HCT116 (cell line): ENCODE data around the gene C11orf91.

Source experiments
- EGR1 ChIP-seq: IDR thresholded peaks from 2 replicates; pipeline ENCODE4 v1.6.1; 2012; ENCODE audit warnings: low read depth
- EZH2phosphoT487 ChIP-seq: fragments of 200-600 bp; IDR thresholded peaks from 2 replicates; pipeline ENCODE4 v1.6.1; 2018; ENCODE audit warnings: antibody characterized with exemption, borderline replicate concordance
- POLR2A ChIP-seq: IDR thresholded peaks from 2 replicates; pipeline ENCODE4 v1.7.0; 2011; ENCODE audit warnings: borderline replicate concordance; ENCODE audit not compliant: insufficient read depth, insufficient read length; ENCODE audit errors: extremely low read depth
- POLR2AphosphoS5 ChIP-seq: IDR thresholded peaks from 2 replicates; pipeline ENCODE4 v1.6.1; 2011; ENCODE audit warnings: mild to moderate bottlenecking, low read depth, low read length, moderate library complexity
- RAD21 ChIP-seq: IDR thresholded peaks from 2 replicates; pipeline ENCODE4 v1.6.1; 2012; ENCODE audit warnings: low read depth, mild to moderate bottlenecking
- SP1 ChIP-seq: IDR thresholded peaks from 2 replicates; pipeline ENCODE4 v1.6.1; 2012; ENCODE audit warnings: low read depth
- YY1 ChIP-seq: IDR thresholded peaks from 2 replicates; pipeline ENCODE4 v1.6.1; 2011; ENCODE audit warnings: low read length, low read depth, moderate library complexity, mild to moderate bottlenecking; ENCODE audit not compliant: insufficient replicate concordance; ENCODE audit errors: extremely low read depth
- ZFX ChIP-seq: fragments of 450-650 bp; IDR thresholded peaks from 2 replicates; pipeline ENCODE4 v1.6.1; 2017
- TF ChIP-seq, protein P1 (sequence below), 3 experiments: fragments of 200-600 bp in 1 of 3; sonication (generic) in 1 of 3; IDR thresholded peaks in 2 of 3; conservative IDR thresholded peaks in 1 of 3; 2 replicates each; pipeline ENCODE4 v1.5.1; 2012 to 2017; ENCODE audit warnings: low read depth in 2 of 3, low read length in 2 of 3, antibody characterized with exemption in 1 of 3, borderline replicate concordance in 1 of 3, control low read depth in 1 of 3, mild to moderate bottlenecking in 1 of 3, mixed read lengths in 1 of 3, mixed run types in 1 of 3, moderate library complexity in 1 of 3; ENCODE audit not compliant: insufficient read depth in 1 of 3
- TF ChIP-seq, protein P2 (sequence below): IDR thresholded peaks from 2 replicates; pipeline ENCODE4 v1.6.1; 2012; ENCODE audit warnings: low read depth

GRCh38 chr11:33700063-33700501 is 544 bp downstream of the C11orf91 start:
- TF ChIP-seq, protein P1, sequence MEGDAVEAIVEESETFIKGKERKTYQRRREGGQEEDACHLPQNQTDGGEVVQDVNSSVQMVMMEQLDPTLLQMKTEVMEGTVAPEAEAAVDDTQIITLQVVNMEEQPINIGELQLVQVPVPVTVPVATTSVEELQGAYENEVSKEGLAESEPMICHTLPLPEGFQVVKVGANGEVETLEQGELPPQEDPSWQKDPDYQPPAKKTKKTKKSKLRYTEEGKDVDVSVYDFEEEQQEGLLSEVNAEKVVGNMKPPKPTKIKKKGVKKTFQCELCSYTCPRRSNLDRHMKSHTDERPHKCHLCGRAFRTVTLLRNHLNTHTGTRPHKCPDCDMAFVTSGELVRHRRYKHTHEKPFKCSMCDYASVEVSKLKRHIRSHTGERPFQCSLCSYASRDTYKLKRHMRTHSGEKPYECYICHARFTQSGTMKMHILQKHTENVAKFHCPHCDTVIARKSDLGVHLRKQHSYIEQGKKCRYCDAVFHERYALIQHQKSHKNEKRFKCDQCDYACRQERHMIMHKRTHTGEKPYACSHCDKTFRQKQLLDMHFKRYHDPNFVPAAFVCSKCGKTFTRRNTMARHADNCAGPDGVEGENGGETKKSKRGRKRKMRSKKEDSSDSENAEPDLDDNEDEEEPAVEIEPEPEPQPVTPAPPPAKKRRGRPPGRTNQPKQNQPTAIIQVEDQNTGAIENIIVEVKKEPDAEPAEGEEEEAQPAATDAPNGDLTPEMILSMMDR (IDR thresholded peaks at IDR 0.05 in 2 of 3, conservative IDR thresholded peaks at IDR 0.05 in 1 of 3; ENCODE audit: borderline replicate concordance in 1 of 3, insufficient read depth in 1 of 3, low read depth in 2 of 3, low read length in 2 of 3) = no peak
- no peak for TF ChIP-seq POLR2A
- no peak for TF ChIP-seq POLR2AphosphoS5
- no peak for TF ChIP-seq SP1
- no peak for TF ChIP-seq ZFX
- TF ChIP-seq, protein P2, sequence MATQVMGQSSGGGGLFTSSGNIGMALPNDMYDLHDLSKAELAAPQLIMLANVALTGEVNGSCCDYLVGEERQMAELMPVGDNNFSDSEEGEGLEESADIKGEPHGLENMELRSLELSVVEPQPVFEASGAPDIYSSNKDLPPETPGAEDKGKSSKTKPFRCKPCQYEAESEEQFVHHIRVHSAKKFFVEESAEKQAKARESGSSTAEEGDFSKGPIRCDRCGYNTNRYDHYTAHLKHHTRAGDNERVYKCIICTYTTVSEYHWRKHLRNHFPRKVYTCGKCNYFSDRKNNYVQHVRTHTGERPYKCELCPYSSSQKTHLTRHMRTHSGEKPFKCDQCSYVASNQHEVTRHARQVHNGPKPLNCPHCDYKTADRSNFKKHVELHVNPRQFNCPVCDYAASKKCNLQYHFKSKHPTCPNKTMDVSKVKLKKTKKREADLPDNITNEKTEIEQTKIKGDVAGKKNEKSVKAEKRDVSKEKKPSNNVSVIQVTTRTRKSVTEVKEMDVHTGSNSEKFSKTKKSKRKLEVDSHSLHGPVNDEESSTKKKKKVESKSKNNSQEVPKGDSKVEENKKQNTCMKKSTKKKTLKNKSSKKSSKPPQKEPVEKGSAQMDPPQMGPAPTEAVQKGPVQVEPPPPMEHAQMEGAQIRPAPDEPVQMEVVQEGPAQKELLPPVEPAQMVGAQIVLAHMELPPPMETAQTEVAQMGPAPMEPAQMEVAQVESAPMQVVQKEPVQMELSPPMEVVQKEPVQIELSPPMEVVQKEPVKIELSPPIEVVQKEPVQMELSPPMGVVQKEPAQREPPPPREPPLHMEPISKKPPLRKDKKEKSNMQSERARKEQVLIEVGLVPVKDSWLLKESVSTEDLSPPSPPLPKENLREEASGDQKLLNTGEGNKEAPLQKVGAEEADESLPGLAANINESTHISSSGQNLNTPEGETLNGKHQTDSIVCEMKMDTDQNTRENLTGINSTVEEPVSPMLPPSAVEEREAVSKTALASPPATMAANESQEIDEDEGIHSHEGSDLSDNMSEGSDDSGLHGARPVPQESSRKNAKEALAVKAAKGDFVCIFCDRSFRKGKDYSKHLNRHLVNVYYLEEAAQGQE = no peak
- no peak for TF ChIP-seq YY1
- TF ChIP-seq EZH2phosphoT487 = no peak
- no peak for TF ChIP-seq RAD21
- TF ChIP-seq EGR1 = no peak
